ENCODE results near the gene KCNH1. TPM values are rescaled to one million over a fixed set of nuclear protein-coding genes. Genes with fewer than 3 reads are reported as not detected.

The KCNH1 gene
- total RNA-seq, 1 experiment from 2014 or later: not detected

DNA sequence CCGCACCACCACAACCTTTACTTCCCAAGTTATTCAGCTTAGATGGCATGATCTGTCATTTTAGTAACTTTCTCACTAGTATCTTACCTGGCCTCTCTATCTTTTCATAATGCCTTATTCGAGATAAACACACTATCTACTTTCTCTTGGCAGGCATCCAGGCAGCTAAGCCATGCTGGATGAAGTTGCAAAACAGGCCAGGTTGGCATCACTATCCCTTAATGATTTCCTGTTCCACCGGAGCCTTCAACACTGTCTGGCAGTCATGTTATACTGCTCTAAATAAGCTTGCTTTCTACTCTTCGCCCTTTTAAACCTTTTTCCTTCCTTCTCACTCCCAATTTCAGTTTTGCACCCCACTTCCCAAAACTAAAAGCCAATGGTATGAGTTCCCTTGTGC, 12.0 kb upstream of the KCNH1 start:
- POLR2A ChIA-PET: no interaction called here
- CTCF ChIA-PET: no interaction called here
- Histone ChIP-seq H3K27me3 (replicated peaks; ENCODE audit: control insufficient read depth, insufficient read depth, low read length) (no peaks in the 10 kb centered on the region; the same call in 1 of the 2 replicates), H3K4me1 (no peaks in the 10 kb centered on the region), H3K36me3 (ENCODE audit: control insufficient read depth, insufficient read depth, low read length) (no peaks in the 10 kb centered on the region), H3K4me3 (ENCODE audit: low read depth, low read length) (no peak overlapping the region), H3K9me3 (no peaks in the 10 kb centered on the region)
- no peaks in the 10 kb centered on the region for H3K9me3 Mint-ChIP-seq (ENCODE audit: unreplicated experiment)
- intact Hi-C loops (cut with micrococcal nuclease; ENCODE audit: unreplicated experiment): no loop called here
- no peak for DNase-seq
- no peaks in the 10 kb centered on the region for H3K36me3 Mint-ChIP-seq (ENCODE audit: insufficient read depth, unreplicated experiment)
- TF ChIP-seq, protein P1, sequence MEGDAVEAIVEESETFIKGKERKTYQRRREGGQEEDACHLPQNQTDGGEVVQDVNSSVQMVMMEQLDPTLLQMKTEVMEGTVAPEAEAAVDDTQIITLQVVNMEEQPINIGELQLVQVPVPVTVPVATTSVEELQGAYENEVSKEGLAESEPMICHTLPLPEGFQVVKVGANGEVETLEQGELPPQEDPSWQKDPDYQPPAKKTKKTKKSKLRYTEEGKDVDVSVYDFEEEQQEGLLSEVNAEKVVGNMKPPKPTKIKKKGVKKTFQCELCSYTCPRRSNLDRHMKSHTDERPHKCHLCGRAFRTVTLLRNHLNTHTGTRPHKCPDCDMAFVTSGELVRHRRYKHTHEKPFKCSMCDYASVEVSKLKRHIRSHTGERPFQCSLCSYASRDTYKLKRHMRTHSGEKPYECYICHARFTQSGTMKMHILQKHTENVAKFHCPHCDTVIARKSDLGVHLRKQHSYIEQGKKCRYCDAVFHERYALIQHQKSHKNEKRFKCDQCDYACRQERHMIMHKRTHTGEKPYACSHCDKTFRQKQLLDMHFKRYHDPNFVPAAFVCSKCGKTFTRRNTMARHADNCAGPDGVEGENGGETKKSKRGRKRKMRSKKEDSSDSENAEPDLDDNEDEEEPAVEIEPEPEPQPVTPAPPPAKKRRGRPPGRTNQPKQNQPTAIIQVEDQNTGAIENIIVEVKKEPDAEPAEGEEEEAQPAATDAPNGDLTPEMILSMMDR (IDR thresholded peaks at IDR 0.05; ENCODE audit: insufficient read depth in 1 of 2, low read depth in 1 of 2, low read length in 1 of 2, severe bottlenecking in 1 of 2, unreplicated experiment in 1 of 2): no peak
- no TSS peak for BruUV-seq (replicated peaks)
- H3K4me1 Mint-ChIP-seq (ENCODE audit: low read depth, unreplicated experiment): no peaks in the 10 kb centered on the region
- H3K4me3 Mint-ChIP-seq (ENCODE audit: unreplicated experiment): no peak overlapping the region
- peaks cover 15% of the 10 kb centered on the region for H3K27me3 Mint-ChIP-seq (ENCODE audit: insufficient read depth, unreplicated experiment)
- H3K27ac Mint-ChIP-seq (ENCODE audit: unreplicated experiment): no peak overlapping the region

GRCh38 chr1:211135342-211135950, 1.5 kb upstream of the KCNH1 start:
- H3K4me1 Mint-ChIP-seq (ENCODE audit: low read depth, unreplicated experiment): no peaks in the 10 kb centered on the region
- H3K9me3 Mint-ChIP-seq (ENCODE audit: unreplicated experiment): no peaks in the 10 kb centered on the region
- intact Hi-C loops (cut with micrococcal nuclease; ENCODE audit: unreplicated experiment): loop anchor here (1.0 to 10.0 kb wide), 3 partner anchors 123 to 687 kb away; no protein-coding TSS in a partner anchor
- H3K4me3 Mint-ChIP-seq (ENCODE audit: unreplicated experiment): no peak overlapping the region
- H3K36me3 Mint-ChIP-seq (ENCODE audit: insufficient read depth, unreplicated experiment): no peaks in the 10 kb centered on the region
- CTCF ChIA-PET: interaction anchor here (0.6 to 2.9 kb wide), 5 partner anchors 84 to 719 kb away, joined by 3 to 17 read pairs (median 3); no protein-coding TSS in a partner anchor
- Histone ChIP-seq H3K9me3 (no peaks in the 10 kb centered on the region), H3K36me3 (ENCODE audit: control insufficient read depth, insufficient read depth, low read length) (no peaks in the 10 kb centered on the region), H3K4me3 (ENCODE audit: low read depth, low read length) (no peak overlapping the region), H3K4me1 (no peaks in the 10 kb centered on the region), H3K27me3 (replicated peaks; ENCODE audit: control insufficient read depth, insufficient read depth, low read length) (no peaks in the 10 kb centered on the region; the same call in 1 of the 2 replicates)
- H3K27me3 Mint-ChIP-seq (ENCODE audit: insufficient read depth, unreplicated experiment): peaks cover 28% of the 10 kb centered on the region
- no TSS peak for BruUV-seq (replicated peaks)
- TF ChIP-seq, protein P1 (IDR thresholded peaks at IDR 0.05; ENCODE audit: insufficient read depth in 1 of 2, low read depth in 1 of 2, low read length in 1 of 2, severe bottlenecking in 1 of 2, unreplicated experiment in 1 of 2): peak; percentile 64
- DNase-seq: peak in 1 of 2 experiments; percentile 42
- no peak overlapping the region for H3K27ac Mint-ChIP-seq (ENCODE audit: unreplicated experiment)
- POLR2A ChIA-PET: no interaction called here

- TF ChIP-seq, protein P1 (IDR thresholded peaks at IDR 0.05; ENCODE audit: insufficient read depth in 1 of 2, low read depth in 1 of 2, low read length in 1 of 2, severe bottlenecking in 1 of 2, unreplicated experiment in 1 of 2): no peak
- Mint-ChIP-seq H3K27ac (ENCODE audit: unreplicated experiment) (no peak overlapping the region), H3K36me3 (ENCODE audit: insufficient read depth, unreplicated experiment) (no peaks in the 10 kb centered on the region), H3K4me1 (ENCODE audit: low read depth, unreplicated experiment) (no peaks in the 10 kb centered on the region), H3K27me3 (ENCODE audit: insufficient read depth, unreplicated experiment) (peaks cover 21% of the 10 kb centered on the region), H3K4me3 (ENCODE audit: unreplicated experiment) (peak overlapping the region; percentile 60), H3K9me3 (ENCODE audit: unreplicated experiment) (no peaks in the 10 kb centered on the region)
- DNase-seq: no peak
- POLR2A ChIA-PET: no interaction called here
- intact Hi-C loops (cut with micrococcal nuclease; ENCODE audit: unreplicated experiment): loop anchor here (5.0 to 10.0 kb wide), 2 partner anchors 179 to 421 kb away; no protein-coding TSS in a partner anchor
- CTCF ChIA-PET: interaction anchor here (0.6 to 2.9 kb wide), 8 partner anchors 10 to 772 kb away, joined by 3 to 17 read pairs (median 4); no protein-coding TSS in a partner anchor
- H3K9me3 ChIP-seq: no peaks in the 10 kb centered on the region
- H3K4me3 ChIP-seq (ENCODE audit: low read depth, low read length): peak overlapping the region; percentile 26; the same call in 1 of the 2 replicates
- BruUV-seq (replicated peaks): no TSS peak
- H3K36me3 ChIP-seq (ENCODE audit: control insufficient read depth, insufficient read depth, low read length): no peaks in the 10 kb centered on the region
- no peaks in the 10 kb centered on the region; the same call in 1 of the 2 replicates for H3K27me3 ChIP-seq (replicated peaks; ENCODE audit: control insufficient read depth, insufficient read depth, low read length)
- H3K4me1 ChIP-seq: no peaks in the 10 kb centered on the region
Measured at GRCh38 chr1:211133393-211133835, 534 bp downstream of the KCNH1 start.
